Measurements from ENCODE around the gene SOX3.

Gene SOX3

DNA sequence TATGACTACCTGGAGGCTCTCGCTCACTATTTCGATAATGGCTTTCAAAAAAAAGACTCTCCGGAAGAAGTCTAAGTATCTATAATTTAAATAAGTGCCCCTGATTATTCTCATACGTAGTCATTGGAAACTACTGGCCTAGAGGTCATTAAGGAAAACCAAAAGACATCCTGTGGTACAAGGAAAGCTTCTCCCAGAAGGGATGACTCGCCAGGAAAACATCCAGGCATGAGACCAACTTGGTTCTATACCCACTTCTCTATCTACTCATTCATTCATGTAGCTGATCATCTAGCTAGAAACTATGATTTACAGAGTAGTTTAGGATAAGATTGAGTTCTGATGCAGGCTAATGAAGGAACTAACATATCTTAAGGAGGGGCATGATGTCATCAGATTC is 37.7 kb downstream of the SOX3 start:
- H3K4me3 ChIP-seq (ENCODE audit: low read depth, low read length) = no peak overlapping the region
- DNase-seq (ENCODE audit: low read depth) = no peak

More for the DNA sequence above, 37.7 kb downstream of the SOX3 start:
- TF ChIP-seq, protein P1, sequence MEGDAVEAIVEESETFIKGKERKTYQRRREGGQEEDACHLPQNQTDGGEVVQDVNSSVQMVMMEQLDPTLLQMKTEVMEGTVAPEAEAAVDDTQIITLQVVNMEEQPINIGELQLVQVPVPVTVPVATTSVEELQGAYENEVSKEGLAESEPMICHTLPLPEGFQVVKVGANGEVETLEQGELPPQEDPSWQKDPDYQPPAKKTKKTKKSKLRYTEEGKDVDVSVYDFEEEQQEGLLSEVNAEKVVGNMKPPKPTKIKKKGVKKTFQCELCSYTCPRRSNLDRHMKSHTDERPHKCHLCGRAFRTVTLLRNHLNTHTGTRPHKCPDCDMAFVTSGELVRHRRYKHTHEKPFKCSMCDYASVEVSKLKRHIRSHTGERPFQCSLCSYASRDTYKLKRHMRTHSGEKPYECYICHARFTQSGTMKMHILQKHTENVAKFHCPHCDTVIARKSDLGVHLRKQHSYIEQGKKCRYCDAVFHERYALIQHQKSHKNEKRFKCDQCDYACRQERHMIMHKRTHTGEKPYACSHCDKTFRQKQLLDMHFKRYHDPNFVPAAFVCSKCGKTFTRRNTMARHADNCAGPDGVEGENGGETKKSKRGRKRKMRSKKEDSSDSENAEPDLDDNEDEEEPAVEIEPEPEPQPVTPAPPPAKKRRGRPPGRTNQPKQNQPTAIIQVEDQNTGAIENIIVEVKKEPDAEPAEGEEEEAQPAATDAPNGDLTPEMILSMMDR (IDR thresholded peaks at IDR 0.05; ENCODE audit: low read depth, low read length, missing control alignments) = no peak
